ENCODE data around the gene RANBP17. TPM values are rescaled to one million over a fixed set of nuclear protein-coding genes. Genes with fewer than 3 reads are reported as not detected.

Gene RANBP17
- total and polyA plus RNA-seq, 2 donors (not counting 1 experiment from before 2014, with no cell fraction given), result not detected

DNA sequence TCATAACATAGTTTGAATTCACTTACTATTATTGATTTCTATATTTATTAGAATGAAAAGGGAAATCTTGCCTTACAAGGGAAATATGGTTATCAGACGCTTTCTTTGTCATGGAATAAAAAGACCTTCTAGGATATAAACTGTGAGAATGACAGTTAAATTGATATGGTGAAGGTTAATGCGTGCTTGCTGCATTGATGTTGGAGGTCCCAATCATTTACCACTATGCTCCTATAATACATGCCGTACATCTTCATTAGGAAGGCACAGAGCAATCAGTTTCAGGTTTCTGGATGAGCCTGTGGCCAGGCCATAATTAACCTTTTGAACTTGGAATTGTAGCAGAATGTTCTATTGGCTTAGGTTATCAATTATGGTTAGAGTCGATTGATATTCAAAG lies 245.9 kb downstream of the RANBP17 start:
- Histone ChIP-seq H3K9me3 (ENCODE audit: control extremely low read depth in 1 of 3, control insufficient read depth in 2 of 3, insufficient read depth in 1 of 3, low read length in 2 of 3) (peaks cover 0 to 9% (median 0%) of the 10 kb centered on the region in 3 donors), H3K4me2 (replicated peaks; ENCODE audit: low read depth, low read length, poor library complexity, severe bottlenecking) (no peak overlapping the region), H3K27me3 (replicated peaks in 1 of 4; ENCODE audit: control extremely low read depth in 1 of 4, control insufficient read depth in 3 of 4, insufficient read depth in 4 of 4, low read length in 3 of 4) (no peaks in the 10 kb centered on the region), H3K36me3 (replicated peaks in 1 of 2; ENCODE audit: control extremely low read depth in 1 of 2, control insufficient read depth in 1 of 2, extremely low read depth in 1 of 2, insufficient read depth in 2 of 2, low read length in 1 of 2) (no peaks in the 10 kb centered on the region), H3K4me1 (ENCODE audit: control insufficient read depth in 2 of 2, insufficient read depth in 2 of 2, low read length in 2 of 2) (no peaks in the 10 kb centered on the region), H2AFZ (ENCODE audit: insufficient read depth, low read depth, low read length, poor library complexity, severe bottlenecking) (no peak overlapping the region), H4K20me1 (ENCODE audit: control insufficient read depth, insufficient read depth, low read length, poor library complexity, severe bottlenecking) (no peaks in the 10 kb centered on the region), H3K4me3 (ENCODE audit: control extremely low read depth in 1 of 5, extremely low read depth in 1 of 5, insufficient read depth in 1 of 5, low read depth in 2 of 5, low read length in 4 of 5) (no peak overlapping the region), H3K79me2 (ENCODE audit: control insufficient read depth, insufficient read depth, low read length) (no peaks in the 10 kb centered on the region), H3K9ac (ENCODE audit: low read length) (no peak overlapping the region), H3K27ac (ENCODE audit: low read length in 2 of 2) (no peak overlapping the region)
- Mint-ChIP-seq H3K9me3 (ENCODE audit: insufficient read depth) (peaks cover 4% of the 10 kb centered on the region), H3K4me1 (no peaks in the 10 kb centered on the region), H3K4me3 (no peak overlapping the region), H3K27me3 (no peaks in the 10 kb centered on the region), H3K27ac (no peak overlapping the region)
- DNase-seq (no peak), ATAC-seq (ENCODE audit: low read depth) (no peak)
- no CpG with 5 or more reads among the region's 4 CpGs for WGBS (ENCODE audit: insufficient coverage)
- intact Hi-C loops (cut with micrococcal nuclease), result no loop called here
- ChIA-PET POLR2A (no interaction called here), CTCF (no interaction called here)
- TF ChIP-seq, protein P1, sequence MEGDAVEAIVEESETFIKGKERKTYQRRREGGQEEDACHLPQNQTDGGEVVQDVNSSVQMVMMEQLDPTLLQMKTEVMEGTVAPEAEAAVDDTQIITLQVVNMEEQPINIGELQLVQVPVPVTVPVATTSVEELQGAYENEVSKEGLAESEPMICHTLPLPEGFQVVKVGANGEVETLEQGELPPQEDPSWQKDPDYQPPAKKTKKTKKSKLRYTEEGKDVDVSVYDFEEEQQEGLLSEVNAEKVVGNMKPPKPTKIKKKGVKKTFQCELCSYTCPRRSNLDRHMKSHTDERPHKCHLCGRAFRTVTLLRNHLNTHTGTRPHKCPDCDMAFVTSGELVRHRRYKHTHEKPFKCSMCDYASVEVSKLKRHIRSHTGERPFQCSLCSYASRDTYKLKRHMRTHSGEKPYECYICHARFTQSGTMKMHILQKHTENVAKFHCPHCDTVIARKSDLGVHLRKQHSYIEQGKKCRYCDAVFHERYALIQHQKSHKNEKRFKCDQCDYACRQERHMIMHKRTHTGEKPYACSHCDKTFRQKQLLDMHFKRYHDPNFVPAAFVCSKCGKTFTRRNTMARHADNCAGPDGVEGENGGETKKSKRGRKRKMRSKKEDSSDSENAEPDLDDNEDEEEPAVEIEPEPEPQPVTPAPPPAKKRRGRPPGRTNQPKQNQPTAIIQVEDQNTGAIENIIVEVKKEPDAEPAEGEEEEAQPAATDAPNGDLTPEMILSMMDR (IDR thresholded peaks at IDR 0.05), result no peak
- TF ChIP-seq EZH2 (IDR thresholded peaks at IDR 0.05; ENCODE audit: borderline replicate concordance, insufficient read depth, low read depth, low read length, poor library complexity, severe bottlenecking), result no peak

DNA sequence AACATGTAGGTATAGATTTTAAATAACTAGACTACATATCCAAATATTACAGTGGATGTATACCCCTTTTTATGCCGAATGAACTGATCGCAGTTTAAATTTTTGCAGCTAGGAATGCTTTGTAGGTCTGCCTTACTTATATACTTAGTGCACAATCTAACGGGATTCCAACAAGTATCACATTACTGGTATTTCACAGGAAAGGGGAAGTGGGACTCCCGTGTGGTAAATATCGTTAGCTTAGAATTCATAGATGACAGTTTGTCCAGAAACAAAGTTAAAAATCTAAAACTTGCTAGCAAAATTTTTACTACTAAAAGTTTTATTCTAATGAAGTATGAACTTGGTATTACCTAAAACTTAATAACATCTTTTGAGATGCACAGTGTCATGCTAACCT lies 253.7 kb downstream of the RANBP17 start:
- Mint-ChIP-seq H3K27me3 (no peaks in the 10 kb centered on the region), H3K4me1 (no peaks in the 10 kb centered on the region), H3K9me3 (ENCODE audit: insufficient read depth) (peaks cover 7% of the 10 kb centered on the region), H3K27ac (no peak overlapping the region), H3K4me3 (no peak overlapping the region)
- intact Hi-C loops (cut with micrococcal nuclease), result no loop called here
- Histone ChIP-seq H3K9ac (ENCODE audit: low read length) (no peak overlapping the region), H2AFZ (ENCODE audit: insufficient read depth, low read depth, low read length, poor library complexity, severe bottlenecking) (no peak overlapping the region), H3K4me2 (replicated peaks; ENCODE audit: low read depth, low read length, poor library complexity, severe bottlenecking) (no peak overlapping the region), H4K20me1 (ENCODE audit: control insufficient read depth, insufficient read depth, low read length, poor library complexity, severe bottlenecking) (no peaks in the 10 kb centered on the region), H3K4me3 (ENCODE audit: control extremely low read depth in 1 of 5, extremely low read depth in 1 of 5, insufficient read depth in 1 of 5, low read depth in 2 of 5, low read length in 4 of 5) (no peak overlapping the region), H3K36me3 (replicated peaks in 1 of 2; ENCODE audit: control extremely low read depth in 1 of 2, control insufficient read depth in 1 of 2, extremely low read depth in 1 of 2, insufficient read depth in 2 of 2, low read length in 1 of 2) (no peaks in the 10 kb centered on the region), H3K79me2 (ENCODE audit: control insufficient read depth, insufficient read depth, low read length) (no peaks in the 10 kb centered on the region), H3K27me3 (replicated peaks in 1 of 4; ENCODE audit: control extremely low read depth in 1 of 4, control insufficient read depth in 3 of 4, insufficient read depth in 4 of 4, low read length in 3 of 4) (peaks cover 0 to 3% (median 0%) of the 10 kb centered on the region in 4 experiments), H3K9me3 (ENCODE audit: control extremely low read depth in 1 of 3, control insufficient read depth in 2 of 3, insufficient read depth in 1 of 3, low read length in 2 of 3) (peaks cover 0 to 5% (median 0%) of the 10 kb centered on the region in 3 donors), H3K4me1 (ENCODE audit: control insufficient read depth in 2 of 2, insufficient read depth in 2 of 2, low read length in 2 of 2) (no peaks in the 10 kb centered on the region), H3K27ac (ENCODE audit: low read length in 2 of 2) (no peak overlapping the region)
- no peak for DNase-seq
- no CpG with 5 or more reads among the region's 5 CpGs for WGBS (ENCODE audit: insufficient coverage)
- no peak for ATAC-seq (ENCODE audit: low read depth)
- CTCF ChIA-PET, result no interaction called here
- POLR2A ChIA-PET, result no interaction called here
- TF ChIP-seq EZH2 (IDR thresholded peaks at IDR 0.05; ENCODE audit: borderline replicate concordance, insufficient read depth, low read depth, low read length, poor library complexity, severe bottlenecking), result no peak
- TF ChIP-seq, protein P1 (IDR thresholded peaks at IDR 0.05), result no peak
